ENCODE results near the gene HDAC4.

HDAC4 gene

GRCh38 chr2:239293775-239294430, 106.9 kb downstream of the HDAC4 start:
- 88 to 89% methylated on average over 15 of the region's 15 CpGs for WGBS, 2 experiments
- no peaks in the 10 kb centered on the region for H3K9me3 ChIP-seq (ENCODE audit: control insufficient read depth, low read length)
- H3K4me1 ChIP-seq (ENCODE audit: control insufficient read depth, insufficient read depth, low read length), result peaks cover 65% of the 10 kb centered on the region
- H3K36me3 ChIP-seq (ENCODE audit: control insufficient read depth, insufficient read depth, low read length), result no peaks in the 10 kb centered on the region
- H3K27me3 ChIP-seq (ENCODE audit: control insufficient read depth, insufficient read depth, low read length, poor library complexity, severe bottlenecking), result no peaks in the 10 kb centered on the region
- H3K27ac ChIP-seq (ENCODE audit: insufficient read depth, low read depth, low read length, poor library complexity, severe bottlenecking), result no peak overlapping the region
- H3K4me3 ChIP-seq (ENCODE audit: insufficient read depth, low read depth, low read length), result no peak overlapping the region

GRCh38 chr2:239292959-239293774, 107.7 kb downstream of the HDAC4 start:
- Histone ChIP-seq H3K4me3 (ENCODE audit: insufficient read depth, low read depth, low read length) (no peak overlapping the region), H3K27ac (ENCODE audit: insufficient read depth, low read depth, low read length, poor library complexity, severe bottlenecking) (no peak overlapping the region), H3K9me3 (ENCODE audit: control insufficient read depth, low read length) (no peaks in the 10 kb centered on the region), H3K4me1 (ENCODE audit: control insufficient read depth, insufficient read depth, low read length) (peaks cover 65% of the 10 kb centered on the region), H3K36me3 (ENCODE audit: control insufficient read depth, insufficient read depth, low read length) (no peaks in the 10 kb centered on the region), H3K27me3 (ENCODE audit: control insufficient read depth, insufficient read depth, low read length, poor library complexity, severe bottlenecking) (no peaks in the 10 kb centered on the region)
- WGBS, 2 experiments, result 90% methylated on average over 15 of the region's 15 CpGs

GRCh38 chr2:239292531-239292930, 108.3 kb downstream of the HDAC4 start:
- WGBS, 2 experiments, result 66 to 71% methylated on average over 5 of the region's 5 CpGs
- Histone ChIP-seq H3K27me3 (ENCODE audit: control insufficient read depth, insufficient read depth, low read length, poor library complexity, severe bottlenecking) (no peaks in the 10 kb centered on the region), H3K4me3 (ENCODE audit: insufficient read depth, low read depth, low read length) (no peak overlapping the region), H3K36me3 (ENCODE audit: control insufficient read depth, insufficient read depth, low read length) (no peaks in the 10 kb centered on the region), H3K4me1 (ENCODE audit: control insufficient read depth, insufficient read depth, low read length) (peaks cover 65% of the 10 kb centered on the region), H3K27ac (ENCODE audit: insufficient read depth, low read depth, low read length, poor library complexity, severe bottlenecking) (peak overlapping the region; percentile 92), H3K9me3 (ENCODE audit: control insufficient read depth, low read length) (no peaks in the 10 kb centered on the region)

GRCh38 chr2:239291475-239292350, 109.1 kb downstream of the HDAC4 start:
- WGBS, 2 experiments, result 26 to 27% methylated on average over 30 of the region's 30 CpGs
- Histone ChIP-seq H3K4me3 (ENCODE audit: insufficient read depth, low read depth, low read length) (no peak overlapping the region), H3K36me3 (ENCODE audit: control insufficient read depth, insufficient read depth, low read length) (no peaks in the 10 kb centered on the region), H3K9me3 (ENCODE audit: control insufficient read depth, low read length) (no peaks in the 10 kb centered on the region), H3K27ac (ENCODE audit: insufficient read depth, low read depth, low read length, poor library complexity, severe bottlenecking) (peak overlapping the region; percentile 93), H3K4me1 (ENCODE audit: control insufficient read depth, insufficient read depth, low read length) (peaks cover 68% of the 10 kb centered on the region), H3K27me3 (ENCODE audit: control insufficient read depth, insufficient read depth, low read length, poor library complexity, severe bottlenecking) (no peaks in the 10 kb centered on the region)

- H3K9me3 ChIP-seq (ENCODE audit: control insufficient read depth, low read length), result no peaks in the 10 kb centered on the region
- WGBS, 2 experiments, result 73 to 75% methylated on average over 39 of the region's 39 CpGs
- H3K27me3 ChIP-seq (ENCODE audit: control insufficient read depth, insufficient read depth, low read length, poor library complexity, severe bottlenecking), result no peaks in the 10 kb centered on the region
- H3K27ac ChIP-seq (ENCODE audit: insufficient read depth, low read depth, low read length, poor library complexity, severe bottlenecking), result peak overlapping the region; percentile 93
- no peaks in the 10 kb centered on the region for H3K36me3 ChIP-seq (ENCODE audit: control insufficient read depth, insufficient read depth, low read length)
- no peak overlapping the region for H3K4me3 ChIP-seq (ENCODE audit: insufficient read depth, low read depth, low read length)
- H3K4me1 ChIP-seq (ENCODE audit: control insufficient read depth, insufficient read depth, low read length), result peaks cover 62% of the 10 kb centered on the region
These were observed 110.0 kb downstream of the HDAC4 start for GRCh38 chr2:239290618-239291474.

- no peak overlapping the region for H3K4me3 ChIP-seq (ENCODE audit: insufficient read depth, low read depth, low read length)
- no peaks in the 10 kb centered on the region for H3K36me3 ChIP-seq (ENCODE audit: control insufficient read depth, insufficient read depth, low read length)
- no peaks in the 10 kb centered on the region for H3K9me3 ChIP-seq (ENCODE audit: control insufficient read depth, low read length)
- H3K27ac ChIP-seq (ENCODE audit: insufficient read depth, low read depth, low read length, poor library complexity, severe bottlenecking), result no peak overlapping the region
- no peaks in the 10 kb centered on the region for H3K27me3 ChIP-seq (ENCODE audit: control insufficient read depth, insufficient read depth, low read length, poor library complexity, severe bottlenecking)
- peaks cover 67% of the 10 kb centered on the region for H3K4me1 ChIP-seq (ENCODE audit: control insufficient read depth, insufficient read depth, low read length)
- WGBS, 2 experiments, result 84 to 94% methylated on average over 6 of the region's 6 CpGs
These were observed 111.3 kb downstream of the HDAC4 start for GRCh38 chr2:239289545-239289944.

GRCh38 chr2:239288951-239289511, 111.8 kb downstream of the HDAC4 start:
- 49 to 65% methylated on average over 5 to 7 of the region's 7 CpGs for WGBS, 2 experiments
- Histone ChIP-seq H3K4me1 (ENCODE audit: control insufficient read depth, insufficient read depth, low read length) (peaks cover 62% of the 10 kb centered on the region), H3K36me3 (ENCODE audit: control insufficient read depth, insufficient read depth, low read length) (no peaks in the 10 kb centered on the region), H3K27ac (ENCODE audit: insufficient read depth, low read depth, low read length, poor library complexity, severe bottlenecking) (no peak overlapping the region), H3K27me3 (ENCODE audit: control insufficient read depth, insufficient read depth, low read length, poor library complexity, severe bottlenecking) (no peaks in the 10 kb centered on the region), H3K4me3 (ENCODE audit: insufficient read depth, low read depth, low read length) (no peak overlapping the region), H3K9me3 (ENCODE audit: control insufficient read depth, low read length) (no peaks in the 10 kb centered on the region)

GRCh38 chr2:239288237-239288636, 112.6 kb downstream of the HDAC4 start:
- no peaks in the 10 kb centered on the region for H3K27me3 ChIP-seq (ENCODE audit: control insufficient read depth, insufficient read depth, low read length, poor library complexity, severe bottlenecking)
- no peak overlapping the region for H3K4me3 ChIP-seq (ENCODE audit: insufficient read depth, low read depth, low read length)
- H3K27ac ChIP-seq (ENCODE audit: insufficient read depth, low read depth, low read length, poor library complexity, severe bottlenecking), result no peak overlapping the region
- no peaks in the 10 kb centered on the region for H3K36me3 ChIP-seq (ENCODE audit: control insufficient read depth, insufficient read depth, low read length)
- no peaks in the 10 kb centered on the region for H3K9me3 ChIP-seq (ENCODE audit: control insufficient read depth, low read length)
- WGBS, 2 experiments, result 80 to 94% methylated on average over 4 of the region's 4 CpGs
- H3K4me1 ChIP-seq (ENCODE audit: control insufficient read depth, insufficient read depth, low read length), result peaks cover 54% of the 10 kb centered on the region

GRCh38 chr2:239287461-239287860, 113.4 kb downstream of the HDAC4 start:
- Histone ChIP-seq H3K4me1 (ENCODE audit: control insufficient read depth, insufficient read depth, low read length) (peaks cover 46% of the 10 kb centered on the region), H3K36me3 (ENCODE audit: control insufficient read depth, insufficient read depth, low read length) (no peaks in the 10 kb centered on the region), H3K9me3 (ENCODE audit: control insufficient read depth, low read length) (no peaks in the 10 kb centered on the region), H3K27ac (ENCODE audit: insufficient read depth, low read depth, low read length, poor library complexity, severe bottlenecking) (no peak overlapping the region), H3K4me3 (ENCODE audit: insufficient read depth, low read depth, low read length) (no peak overlapping the region), H3K27me3 (ENCODE audit: control insufficient read depth, insufficient read depth, low read length, poor library complexity, severe bottlenecking) (no peaks in the 10 kb centered on the region)
- WGBS, 2 experiments, result 85 to 88% methylated on average over 4 to 5 of the region's 5 CpGs
